ENCODE data around the gene AHDC1. TPM values are rescaled to one million over a fixed set of nuclear protein-coding genes. Genes with fewer than 3 reads are reported as not detected.

Gene AHDC1
- total and polyA plus RNA-seq, 9 of the 15 experiments (the other 6 are each of a cell fraction or from before 2014, with no cell fraction given) = 0.21 to 36.4 (median 4.7) TPM

- TF ChIP-seq ZBTB40 (IDR thresholded peaks at IDR 0.05) = no peak
- 0 out of 2 replicates have a peak, but pooled peaks have one; percentile 42 for TF ChIP-seq ZBTB40 (CRISPR knock-in tag; IDR thresholded peaks at IDR 0.05)
- TF ChIP-seq CHD4 (IDR thresholded peaks at IDR 0.05; ENCODE audit: insufficient read depth, insufficient replicate concordance, low read depth, low read length, poor library complexity, severe bottlenecking) = peak; percentile 40
- peak; percentile 79 for TF ChIP-seq ZFP36 (IDR thresholded peaks at IDR 0.05; ENCODE audit: low read depth, low read length, partially characterized antibody)
- 0 out of 2 replicates have a peak, but pooled peaks have one; percentile 56 for TF ChIP-seq SMARCA5 (IDR thresholded peaks at IDR 0.05)
- peak; percentile 66 for TF ChIP-seq ADNP (tag; IDR thresholded peaks at IDR 0.05)
Observed at GRCh38 chr1:27644369-27645070, 40.6 kb upstream of the AHDC1 start (continued).

All from K562 (cell line).